Neural cell (in vitro differentiated cells): Measurements from ENCODE around the gene UTY. TPM values are rescaled to one million over a fixed set of nuclear protein-coding genes. Genes with fewer than 3 reads are reported as not detected.

Experiments
- H2AFZ ChIP-seq: fragments of 200-600, 300-800 bp; sonication (generic), shearing (Covaris generic); 2 replicates; pipeline ENCODE4 v1.6.0; 2014; ENCODE audit warnings: low read depth, mild to moderate bottlenecking, antibody characterized with exemption, low read length, moderate library complexity
- H3F3A ChIP-seq: fragments of 200-600 bp; shearing (Covaris generic); 2 replicates; pipeline ENCODE4 v1.6.1; 2016; ENCODE audit warnings: mild to moderate bottlenecking, moderate library complexity, mixed read lengths, antibody characterized with exemption, low read length; ENCODE audit not compliant: insufficient read depth, poor library complexity, severe bottlenecking
- H3K27ac ChIP-seq: fragments of 200-600, 300-800 bp; sonication (generic), shearing (Covaris generic); 2 replicates; pipeline ENCODE4 v1.5.1; 2014; ENCODE audit warnings: mild to moderate bottlenecking, low read length, moderate library complexity
- H3K27me3 ChIP-seq: fragments of 300-800, 200-600 bp; sonication (generic), shearing (Covaris generic); 2 replicates; pipeline ENCODE4 v1.6.0; 2014; ENCODE audit warnings: mild to moderate bottlenecking, low read depth, low read length, moderate library complexity; ENCODE audit not compliant: insufficient read depth
- H3K36me3 ChIP-seq: fragments of 300-800, 200-600 bp; sonication (generic), shearing (Covaris generic); 2 replicates; pipeline ENCODE4 v1.5.1; 2014; ENCODE audit warnings: mild to moderate bottlenecking, antibody characterized with exemption, low read length, moderate library complexity; ENCODE audit not compliant: insufficient read depth
- H3K4me2 ChIP-seq: fragments of 300-800, 200-600 bp; sonication (generic), shearing (Covaris generic); 2 replicates; pipeline ENCODE4 v1.6.0; 2014; ENCODE audit warnings: mild to moderate bottlenecking, low read length
- H3K4me3 ChIP-seq: fragments of 300-800, 200-600 bp; sonication (generic), shearing (Covaris generic); 2 replicates; pipeline ENCODE4 v1.5.1; 2014; ENCODE audit warnings: mild to moderate bottlenecking, low read length, moderate library complexity
- H3K79me2 ChIP-seq: fragments of 200-600 bp; shearing (Covaris generic); replicated peaks from 2 replicates; pipeline ENCODE4 v1.6.0; 2014; ENCODE audit warnings: mild to moderate bottlenecking, low read length, moderate library complexity; ENCODE audit not compliant: insufficient read depth
- H3K9ac ChIP-seq: fragments of 300-800, 200-600 bp; sonication (generic), shearing (Covaris generic); 2 replicates; pipeline ENCODE4 v1.6.1; 2016; ENCODE audit warnings: mild to moderate bottlenecking, low read length, mixed read lengths
- H3K9me2 ChIP-seq: fragments of 200-600 bp; shearing (Covaris generic); 2 replicates; pipeline ENCODE4 v1.6.1; 2016; ENCODE audit warnings: mild to moderate bottlenecking, low read length, mixed read lengths; ENCODE audit not compliant: insufficient read depth
- H3K9me3 ChIP-seq: fragments of 200-600, 300-800 bp; sonication (generic), shearing (Covaris generic); 2 replicates; pipeline ENCODE4 v1.6.1; 2016; ENCODE audit warnings: mild to moderate bottlenecking, mixed run types, low read length, moderate library complexity, mixed read lengths
- H4K20me1 ChIP-seq: fragments of 200-600 bp; shearing (Covaris generic); 2 replicates; pipeline ENCODE4 v1.6.1; 2016; ENCODE audit warnings: mild to moderate bottlenecking, mixed run types; ENCODE audit not compliant: insufficient read depth
- EP300 ChIP-seq: fragments of 450-650 bp; conservative IDR thresholded peaks from 2 replicates; pipeline ENCODE4 v1.6.1; 2014; ENCODE audit warnings: antibody characterized with exemption, mild to moderate bottlenecking, moderate library complexity; ENCODE audit not compliant: poor library complexity, severe bottlenecking
- EZH2 ChIP-seq: fragments of 200-600, 300-800 bp; shearing (Covaris generic), sonication (generic); IDR thresholded peaks from 2 replicates; pipeline ENCODE4 v1.6.1; 2014; ENCODE audit warnings: antibody characterized with exemption, low read length, borderline replicate concordance, mild to moderate bottlenecking; ENCODE audit not compliant: insufficient read depth, poor library complexity, severe bottlenecking
- MXI1 ChIP-seq: fragments of 450-650 bp; conservative IDR thresholded peaks from 2 replicates; pipeline ENCODE4 v1.6.1; 2014; ENCODE audit warnings: antibody characterized with exemption, mild to moderate bottlenecking; ENCODE audit not compliant: poor library complexity, severe bottlenecking
- POLR2AphosphoS5 ChIP-seq: IDR thresholded peaks from 2 replicates; pipeline ENCODE4 v1.6.1; 2012
- RAD21 ChIP-seq: fragments of 450-650 bp; conservative IDR thresholded peaks from 2 replicates; pipeline ENCODE4 v1.6.1; 2014; ENCODE audit warnings: antibody characterized with exemption, mild to moderate bottlenecking, moderate library complexity
- REST ChIP-seq: IDR thresholded peaks from 2 replicates; pipeline ENCODE4 v1.6.1; 2012; ENCODE audit warnings: borderline replicate concordance
- SMC3 ChIP-seq: fragments of 450-650 bp; conservative IDR thresholded peaks from 2 replicates; pipeline ENCODE4 v1.6.1; 2014; ENCODE audit warnings: antibody characterized with exemption, mild to moderate bottlenecking, moderate library complexity; ENCODE audit not compliant: poor library complexity
- TAF1 ChIP-seq: IDR thresholded peaks from 2 replicates; pipeline ENCODE4 v1.6.1; 2012; ENCODE audit warnings: low read depth
- polyA plus RNA-seq: library from polyadenylated mRNA; depleted of rRNA; stranded (reverse); fragments of >200 nt; gene quantifications from 2 replicates; pipeline ENCODE4 v1.2.3, GENCODE V29; 2014
- TF ChIP-seq, protein P1 (sequence below): fragments of 450-650 bp; IDR thresholded peaks from 2 replicates; pipeline ENCODE4 v1.5.1; 2014; ENCODE audit warnings: antibody characterized with exemption, mild to moderate bottlenecking, moderate library complexity; ENCODE audit not compliant: poor library complexity, severe bottlenecking

Gene UTY
- polyA plus RNA-seq, 1 donor from 2014 or later, result 17.5 TPM

DNA sequence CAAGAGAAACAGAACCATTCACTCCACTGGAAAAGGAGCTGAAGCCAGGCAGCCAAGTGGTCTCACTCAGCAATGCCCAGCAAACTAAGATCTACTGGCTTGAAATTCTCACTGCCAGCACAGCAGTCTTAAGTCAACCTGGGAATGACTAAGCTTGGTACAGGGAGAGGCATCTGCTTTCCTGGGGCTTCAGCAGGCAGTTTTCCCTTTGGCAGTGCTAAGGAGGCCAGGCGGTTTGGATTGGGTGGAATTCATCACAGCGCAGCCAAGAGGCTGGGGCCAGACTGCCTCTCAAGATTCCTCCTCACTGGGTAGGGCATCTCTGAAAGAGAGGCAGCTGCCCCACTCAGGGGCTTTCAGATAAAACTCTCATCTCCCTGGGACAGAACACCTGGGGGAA is 149.2 kb downstream of the UTY start:
- Histone ChIP-seq H2AFZ (no peak overlapping the region), H3K9ac (no peak overlapping the region), H4K20me1 (no peaks in the 10 kb centered on the region), H3K9me2 (no peaks in the 10 kb centered on the region), H3K27me3 (no peaks in the 10 kb centered on the region), H3K36me3 (no peaks in the 10 kb centered on the region), H3K79me2 (no peaks in the 10 kb centered on the region), H3K9me3 (no peaks in the 10 kb centered on the region), H3K4me2 (no peak overlapping the region), H3F3A (no peaks in the 10 kb centered on the region), H3K4me3 (no peak overlapping the region), H3K27ac (no peak overlapping the region)
- no peak for TF ChIP-seq REST
- TF ChIP-seq EP300, result no peak
- no peak for TF ChIP-seq RAD21
- no peak for TF ChIP-seq MXI1
- TF ChIP-seq EZH2, result no peak
- no peak for TF ChIP-seq POLR2AphosphoS5
- no peak for TF ChIP-seq SMC3
- no peak for TF ChIP-seq TAF1
- TF ChIP-seq, protein P1, sequence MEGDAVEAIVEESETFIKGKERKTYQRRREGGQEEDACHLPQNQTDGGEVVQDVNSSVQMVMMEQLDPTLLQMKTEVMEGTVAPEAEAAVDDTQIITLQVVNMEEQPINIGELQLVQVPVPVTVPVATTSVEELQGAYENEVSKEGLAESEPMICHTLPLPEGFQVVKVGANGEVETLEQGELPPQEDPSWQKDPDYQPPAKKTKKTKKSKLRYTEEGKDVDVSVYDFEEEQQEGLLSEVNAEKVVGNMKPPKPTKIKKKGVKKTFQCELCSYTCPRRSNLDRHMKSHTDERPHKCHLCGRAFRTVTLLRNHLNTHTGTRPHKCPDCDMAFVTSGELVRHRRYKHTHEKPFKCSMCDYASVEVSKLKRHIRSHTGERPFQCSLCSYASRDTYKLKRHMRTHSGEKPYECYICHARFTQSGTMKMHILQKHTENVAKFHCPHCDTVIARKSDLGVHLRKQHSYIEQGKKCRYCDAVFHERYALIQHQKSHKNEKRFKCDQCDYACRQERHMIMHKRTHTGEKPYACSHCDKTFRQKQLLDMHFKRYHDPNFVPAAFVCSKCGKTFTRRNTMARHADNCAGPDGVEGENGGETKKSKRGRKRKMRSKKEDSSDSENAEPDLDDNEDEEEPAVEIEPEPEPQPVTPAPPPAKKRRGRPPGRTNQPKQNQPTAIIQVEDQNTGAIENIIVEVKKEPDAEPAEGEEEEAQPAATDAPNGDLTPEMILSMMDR, result no peak

- no peak overlapping the region for H3K4me3 ChIP-seq
- TF ChIP-seq TAF1 (no peak), REST (no peak), EP300 (no peak), MXI1 (no peak), POLR2AphosphoS5 (no peak), EZH2 (no peak), RAD21 (no peak), SMC3 (no peak)
- TF ChIP-seq, protein P1, result no peak
- H3K27me3 ChIP-seq, result no peaks in the 10 kb centered on the region
- no peaks in the 10 kb centered on the region for H3K79me2 ChIP-seq
- no peaks in the 10 kb centered on the region for H3F3A ChIP-seq
- no peaks in the 10 kb centered on the region for H4K20me1 ChIP-seq
- no peaks in the 10 kb centered on the region for H3K36me3 ChIP-seq
- H3K9me2 ChIP-seq, result no peaks in the 10 kb centered on the region
- H3K9me3 ChIP-seq, result no peaks in the 10 kb centered on the region
- no peak overlapping the region for H3K9ac ChIP-seq
- H3K4me2 ChIP-seq, result no peak overlapping the region
- H2AFZ ChIP-seq, result no peak overlapping the region
- no peak overlapping the region for H3K27ac ChIP-seq
Observed at GRCh38 chrY:13312966-13313365, 166.9 kb downstream of the UTY start.
